GM18909 (cell line): ENCODE results near the gene PHLPP1.

ENCODE experiments used
- ATAC-seq: cut with Tn5 transposase; IDR thresholded peaks from one replicate; pipeline ENCODE4 v1.9.1; 2021; ENCODE audit warnings: mild to moderate bottlenecking; ENCODE audit not compliant: unreplicated experiment, poor library complexity

Gene PHLPP1

GRCh38 chr18:62918361-62918760 is 203.0 kb downstream of the PHLPP1 start:
- ATAC-seq = no peak

GRCh38 chr18:62919109-62919838 is 203.9 kb downstream of the PHLPP1 start:
- no peak for ATAC-seq

GRCh38 chr18:62925031-62925688 is 209.8 kb downstream of the PHLPP1 start:
- ATAC-seq = no peak

- no peak for ATAC-seq
These were observed 213.0 kb downstream of the PHLPP1 start for GRCh38 chr18:62928326-62928725.

GRCh38 chr18:62933261-62933887 is 218.0 kb downstream of the PHLPP1 start:
- ATAC-seq = no peak

GRCh38 chr18:62935994-62936393 is 220.7 kb downstream of the PHLPP1 start:
- ATAC-seq = no peak

GRCh38 chr18:62937065-62937464 is 221.7 kb downstream of the PHLPP1 start:
- no peak for ATAC-seq

GRCh38 chr18:62938006-62938405 is 222.7 kb downstream of the PHLPP1 start:
- no peak for ATAC-seq

- peak; percentile 74 for ATAC-seq
These were observed 223.1 kb downstream of the PHLPP1 start for GRCh38 chr18:62938487-62938886.

- ATAC-seq = no peak
These were observed 224.1 kb downstream of the PHLPP1 start for GRCh38 chr18:62939433-62939832.

GRCh38 chr18:62939926-62940325 is 224.6 kb downstream of the PHLPP1 start:
- ATAC-seq = no peak

- ATAC-seq = no peak
These were observed 227.2 kb downstream of the PHLPP1 start for GRCh38 chr18:62942578-62942977.

GRCh38 chr18:62944454-62944853 is 229.1 kb downstream of the PHLPP1 start:
- ATAC-seq = no peak

GRCh38 chr18:62948788-62949187 is 233.4 kb downstream of the PHLPP1 start:
- ATAC-seq = no peak

GRCh38 chr18:62950246-62950645 is 234.9 kb downstream of the PHLPP1 start:
- no peak for ATAC-seq

GRCh38 chr18:62952807-62953206 is 237.5 kb downstream of the PHLPP1 start:
- ATAC-seq = no peak

- no peak for ATAC-seq
These were observed 238.3 kb downstream of the PHLPP1 start for GRCh38 chr18:62953663-62954062.

GRCh38 chr18:62954366-62954765 is 239.0 kb downstream of the PHLPP1 start:
- no peak for ATAC-seq

- peak; percentile 72 for ATAC-seq
These were observed 242.6 kb downstream of the PHLPP1 start for GRCh38 chr18:62957885-62958472.

GRCh38 chr18:62959481-62959880 is 244.1 kb downstream of the PHLPP1 start:
- ATAC-seq = no peak

- no peak for ATAC-seq
These were observed 248.2 kb downstream of the PHLPP1 start for GRCh38 chr18:62963507-62963906.
